Esophagus squamous epithelium (tissue), 4 donors: ENCODE results near the gene CISD3.

Source experiments
- CTCF ChIP-seq, 6 experiments: fragments of 450-650 bp in 4 of 6; fragments of 200-600 bp in 2 of 6; sonication (generic) in 2 of 6; IDR thresholded peaks; one replicate each; pipeline ENCODE4 v1.5.1; 2016 to 2019; ENCODE audit warnings: antibody characterized with exemption in 6 of 6, mild to moderate bottlenecking in 4 of 6, moderate library complexity in 4 of 6
- POLR2A ChIP-seq, 4 donors: fragments of 450-650 bp; IDR thresholded peaks; one replicate each; pipeline ENCODE4 v1.6.1; 2017; ENCODE audit warnings: antibody characterized with exemption in 4 of 4, mild to moderate bottlenecking in 4 of 4, moderate library complexity in 3 of 4

GRCh38 chr17:38702916-38703741, 27.0 kb upstream of the CISD3 start:
- no peak for TF ChIP-seq CTCF (IDR thresholded peaks at IDR 0.05)
- TF ChIP-seq POLR2A (IDR thresholded peaks at IDR 0.05), result no peak
